GM12865 (cell line): ENCODE measurements around the gene HMGB1.
"Not testable (repeated sequence)": the region's sequence is repeated elsewhere in the genome, so short reads cannot be mapped to it uniquely, and the experiment has no call there.

Experiments used
- DNase-seq: peaks from one replicate; pipeline ENCODE4 v3.0.0; 2010; ENCODE audit warnings: low read depth
- H3K4me3 ChIP-seq: 2 replicates; pipeline ENCODE4 v1.5.1; 2011; ENCODE audit warnings: mild to moderate bottlenecking, low read depth, low read length, control low read depth
- TF ChIP-seq, protein P1 (sequence below): IDR thresholded peaks from 2 replicates; pipeline ENCODE4 v1.5.1; 2011; ENCODE audit warnings: low read length, control low read depth, low read depth, inconsistent platforms; ENCODE audit not compliant: insufficient read depth; ENCODE audit errors: missing control alignments

Gene HMGB1

DNA sequence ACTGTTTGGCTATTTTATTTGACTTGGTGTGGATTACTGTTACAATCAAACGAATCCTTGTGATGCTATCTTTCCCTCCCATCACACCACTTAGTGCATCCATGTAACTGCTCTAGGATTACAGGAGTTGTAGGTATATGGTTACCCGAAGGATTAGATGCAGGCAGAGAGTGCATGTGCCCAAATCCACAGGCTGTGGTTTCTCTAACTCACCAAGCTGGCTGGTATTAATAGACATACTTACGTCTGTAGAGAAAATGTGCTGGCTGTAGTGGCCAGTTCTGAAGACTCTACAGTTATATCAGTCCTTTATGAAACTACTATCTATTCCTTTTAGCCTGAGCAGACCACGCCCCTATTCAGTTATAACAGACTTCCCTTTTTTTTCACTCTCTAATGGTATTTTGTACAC, 1.1 kb upstream of the HMGB1 start:
- peak; percentile 61 for DNase-seq
- peak overlapping the region; percentile 70 for H3K4me3 ChIP-seq
- TF ChIP-seq, protein P1, sequence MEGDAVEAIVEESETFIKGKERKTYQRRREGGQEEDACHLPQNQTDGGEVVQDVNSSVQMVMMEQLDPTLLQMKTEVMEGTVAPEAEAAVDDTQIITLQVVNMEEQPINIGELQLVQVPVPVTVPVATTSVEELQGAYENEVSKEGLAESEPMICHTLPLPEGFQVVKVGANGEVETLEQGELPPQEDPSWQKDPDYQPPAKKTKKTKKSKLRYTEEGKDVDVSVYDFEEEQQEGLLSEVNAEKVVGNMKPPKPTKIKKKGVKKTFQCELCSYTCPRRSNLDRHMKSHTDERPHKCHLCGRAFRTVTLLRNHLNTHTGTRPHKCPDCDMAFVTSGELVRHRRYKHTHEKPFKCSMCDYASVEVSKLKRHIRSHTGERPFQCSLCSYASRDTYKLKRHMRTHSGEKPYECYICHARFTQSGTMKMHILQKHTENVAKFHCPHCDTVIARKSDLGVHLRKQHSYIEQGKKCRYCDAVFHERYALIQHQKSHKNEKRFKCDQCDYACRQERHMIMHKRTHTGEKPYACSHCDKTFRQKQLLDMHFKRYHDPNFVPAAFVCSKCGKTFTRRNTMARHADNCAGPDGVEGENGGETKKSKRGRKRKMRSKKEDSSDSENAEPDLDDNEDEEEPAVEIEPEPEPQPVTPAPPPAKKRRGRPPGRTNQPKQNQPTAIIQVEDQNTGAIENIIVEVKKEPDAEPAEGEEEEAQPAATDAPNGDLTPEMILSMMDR, result no peak

GRCh38 chr13:30466358-30466714, 600 bp upstream of the HMGB1 start:
- TF ChIP-seq, protein P1, result no peak
- H3K4me3 ChIP-seq, result peak overlapping the region; percentile 70
- peak; percentile 75 for DNase-seq

GRCh38 chr13:30465343-30465592, 468 bp downstream of the HMGB1 start:
- peak; percentile 7 for DNase-seq
- H3K4me3 ChIP-seq, result peak overlapping the region; percentile 70
- TF ChIP-seq, protein P1, result no peak

- peak; percentile 88 for DNase-seq
- H3K4me3 ChIP-seq, result peak overlapping the region; percentile 95
- TF ChIP-seq, protein P1, result no peak
These were observed 1.0 kb downstream of the HMGB1 start for GRCh38 chr13:30464496-30465342.

DNA sequence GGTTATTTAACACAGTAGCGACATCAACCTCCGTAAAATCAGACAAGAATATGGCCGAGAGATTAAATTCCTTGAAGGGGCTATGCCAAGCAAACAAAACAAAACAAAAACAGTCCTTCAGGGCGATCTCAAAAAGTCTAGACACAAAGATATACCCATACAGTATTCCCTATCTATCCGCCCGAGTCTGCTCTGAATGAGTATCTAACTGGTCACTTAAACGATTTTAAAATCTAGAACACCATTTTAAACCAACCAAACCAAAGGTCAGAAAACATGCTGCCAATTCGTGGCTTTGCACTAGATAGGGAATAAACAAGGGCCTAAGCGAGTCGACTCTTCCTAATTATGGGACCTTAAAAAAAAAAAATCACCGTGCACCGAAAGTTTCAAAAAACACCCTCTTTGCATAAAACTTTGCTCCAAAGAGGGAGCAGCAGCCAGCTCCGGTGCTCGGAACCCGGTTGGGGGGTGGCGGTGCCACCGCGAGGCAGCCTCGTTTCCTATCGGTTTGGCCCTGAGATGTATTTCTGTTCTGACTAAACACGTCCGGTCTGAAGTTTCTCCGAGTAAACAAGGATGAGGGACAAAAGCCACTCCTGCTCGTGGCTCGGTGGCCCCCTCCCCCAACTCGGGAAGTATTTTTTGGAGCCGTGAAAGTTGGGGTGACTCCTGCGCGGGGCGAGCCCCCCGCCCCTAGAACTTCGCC, 1.8 kb downstream of the HMGB1 start:
- H3K4me3 ChIP-seq, result peak overlapping the region; percentile 95
- peak; percentile 94 for DNase-seq

GRCh38 chr13:30461279-30462066, 4.3 kb downstream of the HMGB1 start:
- DNase-seq, result not testable (repeated sequence)

More for the DNA sequence above, 1.8 kb downstream of the HMGB1 start:
- TF ChIP-seq, protein P1, result no peak

More at GRCh38 chr13:30461279-30462066, 4.3 kb downstream of the HMGB1 start:
- TF ChIP-seq, protein P1, result peak; percentile 29
- not testable (repeated sequence) for H3K4me3 ChIP-seq
